Posterior cingulate gyrus (tissue), 11 donors: ENCODE measurements around the gene MIOS.
"Not testable (repeated sequence)": the region's sequence is repeated elsewhere in the genome, so short reads cannot be mapped to it uniquely, and the experiment has no call there.

Experiments
- DNase-seq, 10 donors: peaks; one replicate each; pipeline versions ENCODE4 v3.0.0 to v3.0.0-alpha.2; 2020 to 2021; ENCODE audit warnings: mixed read lengths in 3 of 10
- intact Hi-C: fragments of 100-400 bp; cut with DNase I; formaldehyde crosslinking; loops from one replicate; pipeline ENCODE4 v1.15.1; 2023

Gene MIOS

DNA sequence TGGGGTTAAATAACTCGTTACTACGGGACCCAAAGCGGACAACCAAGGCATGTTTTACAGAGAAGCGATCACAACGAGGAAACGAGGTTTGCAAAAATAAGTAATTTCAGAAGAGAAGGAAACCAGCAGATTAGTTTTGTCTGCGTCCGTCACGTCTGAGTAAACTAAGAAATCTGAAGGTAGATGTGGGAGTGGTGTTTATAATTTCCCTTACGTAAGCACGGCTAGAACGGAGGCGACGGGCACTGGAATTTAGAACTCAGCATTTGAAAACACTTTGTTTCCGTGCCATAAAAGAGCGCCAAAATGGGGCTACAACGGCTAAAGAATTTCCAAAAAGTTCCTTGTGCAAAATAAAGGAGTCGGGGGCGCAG lies 73.2 kb downstream of the MIOS start:
- no peak for DNase-seq
- intact Hi-C loops = loop anchor here (2.0 to 5.0 kb wide), 2 partner anchors 73 to 327 kb away; partner anchors contain the start of gene MIOS

DNA sequence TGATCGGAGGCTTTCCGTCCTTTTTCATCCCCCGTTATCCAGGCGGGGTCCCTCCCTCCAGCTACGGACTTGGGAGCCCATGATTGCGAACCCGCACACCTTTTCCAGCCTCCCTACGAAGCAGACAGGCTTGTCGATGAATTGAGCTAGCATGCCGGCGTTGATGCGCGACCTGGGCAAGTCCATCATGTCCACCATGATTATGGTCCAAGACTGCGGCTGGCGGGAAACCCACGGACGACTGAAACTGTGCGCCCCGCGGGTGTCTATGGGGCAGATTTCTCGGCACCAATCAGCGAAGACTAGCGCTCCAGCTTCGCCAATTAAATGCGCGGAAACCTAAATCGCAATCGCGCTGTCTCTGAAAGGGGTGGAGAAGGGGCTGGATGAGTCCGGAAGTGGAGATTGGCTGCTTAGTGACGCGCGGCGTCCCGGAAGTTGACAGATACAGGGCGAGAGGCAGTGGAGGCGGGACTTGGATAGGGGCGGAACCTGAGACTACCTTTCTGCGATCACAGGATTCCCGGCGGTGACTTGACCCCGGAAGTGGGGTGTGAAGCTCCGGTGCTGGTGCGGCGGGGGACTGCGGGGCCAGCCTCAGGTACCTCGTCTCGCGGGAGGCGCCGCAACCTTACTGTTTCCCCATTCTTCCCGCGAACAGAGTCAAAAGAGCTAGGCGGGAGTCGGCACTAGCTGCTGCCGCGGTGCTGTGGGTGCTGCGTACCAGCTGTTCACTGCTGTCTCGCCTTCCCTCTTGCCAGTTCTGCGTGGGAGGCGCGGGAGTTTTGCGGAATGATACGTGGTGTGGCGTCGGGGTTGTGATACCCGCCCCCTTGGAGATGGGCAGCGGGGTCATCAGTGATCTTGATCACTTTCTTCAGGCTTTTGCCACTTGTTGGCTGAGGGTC lies 73.8 kb downstream of the MIOS start, which contains the start of gene UMAD1:
Gene UMAD1 (plus strand): TSS at position 532 of the 908 bp plus-strand sequence. CDS start 32,620 bp downstream, outside the sequence.
- intact Hi-C loops = loop anchor here (2.0 to 5.0 kb wide), 2 partner anchors 73 to 326 kb away; partner anchors contain the start of gene MIOS
- DNase-seq = peak; percentile 95 to 100 (median 99)

DNA sequence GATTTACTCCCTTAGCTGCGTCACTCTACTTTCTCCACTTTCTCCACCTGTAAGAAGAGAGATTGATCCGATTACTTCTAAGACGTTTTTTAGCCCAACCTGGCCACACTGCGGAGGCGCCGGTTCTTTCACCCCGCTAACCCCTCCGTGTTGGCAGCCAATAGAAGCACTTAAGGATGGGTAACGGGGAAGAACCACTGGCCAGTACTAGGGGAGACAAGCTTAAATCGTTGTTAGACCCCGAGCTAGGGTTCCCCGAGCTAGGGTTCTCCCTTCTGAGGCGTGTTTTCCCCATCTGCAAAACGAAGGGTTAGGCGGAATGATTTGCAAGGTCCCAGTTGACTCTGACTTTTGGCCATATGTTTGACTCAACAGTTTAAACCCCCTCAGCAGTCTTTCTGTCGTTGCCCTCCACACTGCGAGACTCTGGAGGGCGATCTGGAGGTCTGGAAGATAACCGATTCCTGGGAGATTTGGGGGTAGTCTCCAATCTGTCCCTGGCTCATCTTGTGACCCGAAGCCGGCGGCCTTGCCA lies 74.5 kb downstream of the MIOS start:
- intact Hi-C loops = loop anchor here (2.0 to 5.0 kb wide), 2 partner anchors 74 to 326 kb away; partner anchors contain the start of gene MIOS
- peak in 1 of 10 donors; percentile 74 for DNase-seq

DNA sequence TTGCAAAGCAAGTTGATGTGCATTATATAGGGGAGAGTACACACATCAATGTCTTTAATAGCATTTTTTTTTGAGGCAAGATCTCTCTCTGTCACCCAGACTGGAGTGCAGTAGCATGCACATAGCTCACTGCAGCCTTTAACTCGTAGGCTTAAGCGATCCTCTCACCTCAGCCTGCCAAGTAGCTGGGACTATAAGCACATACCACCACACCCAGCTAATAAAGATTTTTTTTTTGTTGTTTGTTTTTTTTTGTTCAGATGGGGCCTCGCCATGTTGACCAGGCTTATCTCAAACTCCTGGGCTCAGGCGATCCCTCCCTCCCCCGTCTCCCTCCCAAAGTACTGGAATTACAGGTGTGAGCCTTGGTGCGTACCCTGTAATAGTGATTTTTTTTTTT lies 75.4 kb downstream of the MIOS start:
- DNase-seq = no peak
- intact Hi-C loops = loop anchor here (5.0 kb wide), 1 partner anchor 75 kb away; the partner anchor contains the start of gene MIOS

DNA sequence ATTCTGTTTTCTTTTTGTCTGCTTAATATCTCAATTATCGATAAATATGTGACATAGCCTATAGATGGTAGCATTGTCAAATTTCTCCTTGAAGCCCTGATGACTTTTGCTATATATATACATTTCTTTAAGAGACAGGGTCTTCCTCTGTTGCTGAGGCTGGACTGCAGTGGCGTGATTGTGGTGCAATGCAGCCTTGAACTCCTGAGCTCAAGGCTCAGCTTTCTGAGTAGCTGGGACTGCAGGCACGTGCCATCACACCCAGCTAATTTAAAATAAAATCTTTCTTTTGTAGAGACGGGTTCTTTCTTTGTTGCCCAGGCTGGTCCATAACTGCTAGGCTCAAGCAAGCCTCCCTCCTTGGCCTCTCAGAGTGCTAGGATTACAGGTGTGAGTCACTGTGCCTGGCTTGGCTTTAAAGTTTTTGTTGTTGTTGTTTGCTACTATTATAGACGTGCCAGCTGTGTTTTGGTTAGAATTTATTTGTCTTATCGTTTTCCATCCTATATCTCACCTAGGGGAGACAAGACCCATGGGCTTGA lies 80.9 kb downstream of the MIOS start:
- no peak for DNase-seq
- intact Hi-C loops = no loop called here

DNA sequence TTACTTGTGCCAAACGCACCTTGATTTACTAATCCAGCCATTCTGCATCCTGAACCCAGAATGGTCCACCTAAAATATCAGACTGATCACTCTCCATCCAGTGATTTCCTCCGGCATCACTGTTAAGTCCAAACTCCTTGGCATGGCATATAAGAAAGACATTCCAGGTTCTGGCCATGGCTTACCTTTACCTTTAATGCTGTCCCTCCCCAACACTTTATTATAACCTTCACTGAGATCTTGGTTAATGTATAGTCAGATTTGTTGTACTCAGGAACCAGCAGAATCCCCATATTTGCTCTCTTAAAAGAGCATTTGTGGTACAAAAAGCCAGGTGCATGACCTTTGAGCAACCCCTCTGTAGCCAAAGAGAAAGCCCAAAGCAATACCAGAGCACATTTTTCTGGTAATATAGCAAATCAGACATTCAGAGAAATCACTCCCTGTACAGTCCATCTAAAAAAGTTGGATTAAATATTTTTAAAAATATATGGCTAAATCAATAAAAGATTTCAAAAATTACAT lies 84.1 kb downstream of the MIOS start:
- intact Hi-C loops = no loop called here
- no peak for DNase-seq

DNA sequence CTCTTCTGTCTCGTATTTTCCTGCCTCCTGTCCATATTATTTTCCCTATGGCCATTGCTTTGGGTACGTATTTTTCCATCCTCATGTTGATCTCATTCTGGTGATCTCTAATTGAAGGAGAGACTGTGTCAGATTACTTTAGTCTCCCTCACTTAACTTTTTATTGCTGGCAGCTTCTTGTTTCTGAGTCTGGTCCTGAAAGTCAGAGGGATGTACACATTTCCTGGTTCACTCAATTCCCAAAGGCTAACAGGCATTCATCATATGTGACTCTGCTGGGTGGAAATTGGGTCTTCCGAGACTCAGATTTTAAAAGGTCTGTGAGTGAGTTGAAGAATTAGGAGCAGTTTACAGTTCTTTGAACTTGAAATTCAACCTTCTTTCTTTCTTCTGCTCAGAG lies 84.8 kb downstream of the MIOS start:
- DNase-seq = no peak
- intact Hi-C loops = no loop called here

DNA sequence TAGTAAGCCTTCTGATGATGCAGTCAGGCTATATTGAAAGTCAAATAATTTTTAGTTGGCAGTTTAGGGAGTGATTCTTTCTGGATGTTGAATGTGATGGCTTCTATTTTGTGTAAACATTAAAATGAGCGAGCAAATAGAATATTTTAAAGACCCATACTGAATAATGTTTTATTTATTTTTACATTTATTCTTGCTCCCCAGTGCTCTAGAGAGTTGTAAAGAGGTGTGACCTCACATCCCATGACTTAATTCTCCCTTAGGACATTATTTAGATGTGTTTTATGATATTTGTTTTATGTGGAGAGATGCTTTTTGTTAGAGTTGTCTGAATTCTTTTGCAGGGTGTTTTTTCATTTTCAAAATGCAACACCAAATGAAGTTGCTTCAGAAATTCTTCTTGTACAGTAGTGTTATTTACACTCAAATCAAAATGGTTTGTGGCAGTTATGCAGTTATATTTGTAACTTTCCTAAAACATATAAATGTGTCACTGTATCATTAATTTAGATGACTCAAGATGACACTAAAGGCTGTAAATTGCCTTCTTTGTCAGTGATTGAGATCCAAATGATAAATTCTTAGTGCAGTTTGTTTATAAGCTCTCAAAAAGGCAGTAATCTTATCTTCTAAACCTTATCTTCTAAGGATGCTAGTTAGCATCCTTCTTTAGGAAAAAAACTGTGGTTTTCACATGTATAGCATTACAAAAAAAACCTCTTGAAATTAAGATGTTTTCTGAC lies 86.3 kb downstream of the MIOS start:
- intact Hi-C loops = no loop called here
- no peak for DNase-seq

DNA sequence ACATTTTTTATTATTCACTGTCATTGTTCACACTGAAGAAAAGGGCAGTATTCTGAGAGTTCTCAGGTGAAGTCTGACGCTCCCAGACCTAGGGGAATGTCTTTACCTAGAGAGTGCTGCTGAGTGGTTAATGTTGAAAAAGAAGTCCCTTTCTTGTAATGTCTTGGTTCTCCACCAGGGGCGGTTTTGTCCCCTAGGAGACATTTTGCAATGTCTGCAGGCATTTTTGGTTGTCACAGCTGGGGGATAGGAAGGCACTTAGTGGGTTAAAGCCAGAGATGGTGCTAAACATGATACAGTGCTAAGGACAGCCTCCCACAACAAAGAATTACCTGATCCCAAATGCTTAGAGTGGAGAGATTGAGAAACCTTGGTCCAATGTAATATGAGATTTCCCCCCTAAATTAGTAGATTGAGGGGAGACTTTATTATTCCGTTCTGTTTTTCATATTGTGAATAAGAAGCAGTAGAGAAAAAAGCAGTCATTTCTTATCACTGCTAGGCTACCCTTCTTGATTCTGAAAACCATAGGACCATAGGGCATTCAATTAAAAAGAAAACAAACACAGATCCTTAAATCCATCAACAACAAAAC lies 87.0 kb downstream of the MIOS start:
- no peak for DNase-seq
- intact Hi-C loops = no loop called here

DNA sequence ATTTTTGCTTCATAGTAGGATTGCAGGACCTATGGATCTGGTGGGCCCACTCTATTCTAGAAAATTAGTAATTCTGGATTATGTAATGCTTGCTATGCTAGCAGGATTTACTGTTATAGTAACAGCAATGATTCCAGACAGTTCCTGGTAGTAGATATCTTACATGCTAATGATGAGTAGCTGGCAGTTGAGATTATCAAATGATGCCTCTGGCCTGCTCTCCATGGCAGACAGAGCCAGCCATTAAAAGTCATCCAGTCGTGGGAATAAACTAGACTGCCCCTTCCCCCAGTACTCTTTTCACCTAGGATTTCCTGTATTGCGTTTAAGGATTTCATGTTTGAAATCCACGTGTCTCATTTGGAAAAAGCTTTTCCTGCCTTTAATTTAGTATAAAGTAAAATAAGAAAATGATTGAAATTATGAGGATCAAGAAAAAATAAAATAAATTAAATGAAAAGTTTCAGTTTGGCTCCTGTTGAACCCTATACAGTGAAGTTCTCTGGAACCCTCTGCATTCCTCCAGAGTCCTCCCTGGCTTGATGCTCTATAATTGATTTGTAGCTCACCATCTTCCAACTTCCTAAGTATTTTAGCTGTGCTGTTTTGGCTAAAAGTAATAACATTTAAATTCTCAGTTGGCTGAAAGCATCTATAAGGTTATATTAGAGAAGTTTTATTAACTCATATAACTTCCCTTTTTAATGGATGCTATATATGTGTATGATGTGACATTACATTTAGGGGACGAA lies 88.5 kb downstream of the MIOS start:
- intact Hi-C loops = no loop called here
- no peak for DNase-seq

DNA sequence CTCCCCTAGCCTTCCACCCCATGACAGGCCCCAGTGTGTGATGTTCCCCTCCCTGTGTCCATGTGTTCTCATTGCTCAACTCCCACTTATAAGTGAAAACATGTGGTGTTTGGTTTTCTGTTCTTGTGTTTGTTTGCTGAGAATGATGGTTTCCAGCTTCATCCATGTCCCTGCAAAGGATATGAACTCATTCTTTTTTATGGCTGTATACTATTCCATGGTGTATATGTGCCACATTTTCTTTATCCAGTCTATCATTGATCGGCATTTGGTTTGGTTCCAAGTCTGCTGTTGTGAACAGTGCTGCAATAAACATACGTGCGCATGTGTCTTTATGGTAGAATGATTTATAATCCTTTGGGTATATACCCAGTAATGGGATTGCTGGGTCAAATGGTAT lies 89.8 kb downstream of the MIOS start:
- intact Hi-C loops, DNase-seq: not testable (repeated sequence)
